HEK293 (cell line): Measurements from ENCODE around the gene RPS27.

Source experiments
- GLI2 ChIP-seq: fragments of 450-650 bp; formaldehyde crosslinking; IDR thresholded peaks from 2 replicates; pipeline ENCODE4; 2017; ENCODE audit warnings: missing biosample characterization, missing genetic modification characterization, low read depth, borderline replicate concordance
- HOXC10 ChIP-seq: sonication (generic); formaldehyde crosslinking; IDR thresholded peaks from 2 replicates; pipeline ENCODE4 v1.8.1; 2023; ENCODE audit warnings: mild to moderate bottlenecking, missing genetic modification reagents
- OVOL3 ChIP-seq: fragments of 450-650 bp; formaldehyde crosslinking; IDR thresholded peaks from 2 replicates; pipeline ENCODE4 v1.5.1; 2016; ENCODE audit warnings: missing biosample characterization, missing genetic modification characterization
- SP7 ChIP-seq: fragments of 450-650 bp; formaldehyde crosslinking; IDR thresholded peaks from 2 replicates; pipeline ENCODE4 v1.5.1; 2016; ENCODE audit warnings: missing biosample characterization, missing genetic modification characterization
- TRIM28 ChIP-seq: IDR thresholded peaks from 2 replicates; pipeline ENCODE4 v1.6.1; 2011; ENCODE audit warnings: low read length, control low read depth, borderline replicate concordance
- YY1 ChIP-seq: fragments of 450-650 bp; formaldehyde crosslinking; IDR thresholded peaks from 2 replicates; pipeline ENCODE4 v1.5.1; 2018; ENCODE audit warnings: missing biosample characterization, missing genetic modification characterization
- ZBTB20 ChIP-seq: fragments of 450-650 bp; formaldehyde crosslinking; IDR thresholded peaks from 2 replicates; pipeline ENCODE4 v1.5.1; 2016; ENCODE audit warnings: missing biosample characterization, missing genetic modification characterization
- ZBTB7A ChIP-seq: fragments of 450-650 bp; formaldehyde crosslinking; IDR thresholded peaks from 2 replicates; pipeline ENCODE4 v1.5.1; 2016; ENCODE audit warnings: low read depth, missing biosample characterization, missing genetic modification characterization
- ZFP37 ChIP-seq: fragments of 450-650 bp; formaldehyde crosslinking; IDR thresholded peaks from 2 replicates; pipeline ENCODE4 v1.5.1; 2016; ENCODE audit warnings: missing biosample characterization, missing genetic modification characterization
- ZIC2 ChIP-seq: fragments of 450-650 bp; formaldehyde crosslinking; IDR thresholded peaks from 2 replicates; pipeline ENCODE4 v1.5.1; 2016; ENCODE audit warnings: missing biosample characterization, missing genetic modification characterization
- ZNF16 ChIP-seq: fragments of 450-650 bp; formaldehyde crosslinking; IDR thresholded peaks from 2 replicates; pipeline ENCODE4 v1.5.1; 2016; ENCODE audit warnings: low read depth, missing biosample characterization, missing genetic modification characterization
- ZNF169 ChIP-seq: fragments of 450-650 bp; formaldehyde crosslinking; IDR thresholded peaks from 2 replicates; pipeline ENCODE4 v1.5.1; 2016; ENCODE audit warnings: missing biosample characterization, missing genetic modification characterization
- ZNF214 ChIP-seq: fragments of 450-650 bp; formaldehyde crosslinking; IDR thresholded peaks from 2 replicates; pipeline ENCODE4 v1.5.1; 2017; ENCODE audit warnings: missing biosample characterization, mild to moderate bottlenecking, missing genetic modification characterization, borderline replicate concordance
- ZNF23 ChIP-seq: fragments of 450-650 bp; formaldehyde crosslinking; IDR thresholded peaks from 2 replicates; pipeline ENCODE4 v1.5.1; 2016; ENCODE audit warnings: missing biosample characterization, missing genetic modification characterization, borderline replicate concordance
- ZNF354C ChIP-seq: fragments of 450-650 bp; formaldehyde crosslinking; IDR thresholded peaks from 2 replicates; pipeline ENCODE4 v1.5.1; 2016; ENCODE audit warnings: missing biosample characterization, missing genetic modification characterization, low read depth, borderline replicate concordance
- ZNF404 ChIP-seq: fragments of 450-650 bp; formaldehyde crosslinking; IDR thresholded peaks from 2 replicates; pipeline ENCODE4 v1.5.1; 2017; ENCODE audit warnings: missing biosample characterization, missing genetic modification characterization
- ZNF48 ChIP-seq: fragments of 450-650 bp; formaldehyde crosslinking; IDR thresholded peaks from 2 replicates; pipeline ENCODE4 v1.5.1; 2016; ENCODE audit warnings: missing biosample characterization, missing genetic modification characterization
- ZNF600 ChIP-seq: fragments of 450-650 bp; formaldehyde crosslinking; IDR thresholded peaks from 2 replicates; pipeline ENCODE4 v1.5.1; 2016; ENCODE audit warnings: missing biosample characterization, missing genetic modification characterization
- ZNF626 ChIP-seq: fragments of 450-650 bp; sonication (Bioruptor Pico); formaldehyde crosslinking; IDR thresholded peaks from 2 replicates; pipeline ENCODE4 v1.5.1; 2018; ENCODE audit warnings: missing biosample characterization, missing genetic modification characterization, inconsistent platforms
- ZNF654 ChIP-seq: fragments of 450-650 bp; formaldehyde crosslinking; IDR thresholded peaks from 2 replicates; pipeline ENCODE4 v1.5.1; 2016; ENCODE audit warnings: low read depth, missing biosample characterization, missing genetic modification characterization
- ZNF670 ChIP-seq: fragments of 450-650 bp; formaldehyde crosslinking; IDR thresholded peaks from 2 replicates; pipeline ENCODE4 v1.5.1; 2016; ENCODE audit warnings: missing biosample characterization, missing genetic modification characterization, low read depth
- ZNF707 ChIP-seq: fragments of 450-650 bp; formaldehyde crosslinking; IDR thresholded peaks from 2 replicates; pipeline ENCODE4 v1.5.1; 2016; ENCODE audit warnings: missing biosample characterization, missing genetic modification characterization
- TF ChIP-seq, protein P1 (sequence below): fragments of 450-650 bp; formaldehyde crosslinking; IDR thresholded peaks from 2 replicates; pipeline ENCODE4 v1.5.1; 2016; ENCODE audit warnings: missing biosample characterization, missing genetic modification characterization, borderline replicate concordance
- TF ChIP-seq, protein P2 (sequence below): fragments of 450-650 bp; formaldehyde crosslinking; IDR thresholded peaks from 2 replicates; pipeline ENCODE4 v1.5.1; 2017; ENCODE audit warnings: missing biosample characterization, missing genetic modification characterization
- TF ChIP-seq, protein P3 (sequence below): fragments of 450-650 bp; formaldehyde crosslinking; conservative IDR thresholded peaks from 2 replicates; pipeline ENCODE4 v1.5.1; 2016; ENCODE audit warnings: low read depth, missing biosample characterization, missing genetic modification characterization
- TF ChIP-seq, protein P4 (sequence below): fragments of 450-650 bp; formaldehyde crosslinking; IDR thresholded peaks from 2 replicates; pipeline ENCODE4 v1.5.1; 2016; ENCODE audit warnings: missing biosample characterization, missing genetic modification characterization

The RPS27 gene

DNA sequence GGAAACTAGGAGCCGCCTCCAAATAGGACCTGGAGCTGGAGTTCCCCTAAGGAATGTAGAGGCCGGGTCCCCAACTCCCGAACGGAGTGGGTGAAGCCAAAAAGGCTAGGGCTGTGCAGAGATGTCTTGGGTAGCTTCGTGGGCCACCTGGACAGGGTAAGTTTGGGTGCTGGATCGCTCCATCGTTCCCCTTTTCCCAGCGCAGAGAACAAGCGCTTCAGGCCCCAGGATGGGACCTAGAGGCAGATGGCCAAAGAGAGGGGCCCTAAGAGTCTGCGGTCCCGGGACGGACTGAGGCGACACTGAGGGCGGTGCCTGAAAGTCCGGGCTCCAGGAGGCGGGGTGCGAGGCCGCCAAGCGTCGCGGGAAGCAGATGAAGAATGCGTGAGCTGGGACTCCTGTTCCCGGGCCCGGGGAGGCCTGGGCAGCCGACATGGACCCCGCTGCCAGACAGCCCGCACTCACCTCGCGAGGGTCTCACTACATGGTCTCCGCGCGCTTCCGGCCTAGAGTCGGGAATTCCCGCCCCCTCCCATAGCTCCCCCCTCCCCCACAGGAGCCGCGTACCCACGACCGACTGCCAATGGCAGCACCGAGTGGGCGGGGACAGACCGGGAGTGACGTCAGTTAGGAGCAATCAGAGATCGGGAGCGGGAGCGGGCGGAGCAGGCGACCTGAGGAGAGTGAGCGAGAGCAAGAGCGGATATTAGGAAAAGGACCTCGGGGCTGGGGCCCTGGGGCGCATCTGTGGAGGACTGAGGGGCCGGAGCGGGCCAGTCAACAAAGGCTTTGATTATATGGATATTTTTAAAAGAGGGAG lies 27.3 kb upstream of the RPS27 start, which contains the start of gene SLC39A1 (continued):
- no peak for TF ChIP-seq ZNF354C (tag by site-specific recombination)
- no peak for TF ChIP-seq ZNF23
- no peak for TF ChIP-seq ZNF169
- no peak for TF ChIP-seq ZNF48
- TF ChIP-seq, protein P1, sequence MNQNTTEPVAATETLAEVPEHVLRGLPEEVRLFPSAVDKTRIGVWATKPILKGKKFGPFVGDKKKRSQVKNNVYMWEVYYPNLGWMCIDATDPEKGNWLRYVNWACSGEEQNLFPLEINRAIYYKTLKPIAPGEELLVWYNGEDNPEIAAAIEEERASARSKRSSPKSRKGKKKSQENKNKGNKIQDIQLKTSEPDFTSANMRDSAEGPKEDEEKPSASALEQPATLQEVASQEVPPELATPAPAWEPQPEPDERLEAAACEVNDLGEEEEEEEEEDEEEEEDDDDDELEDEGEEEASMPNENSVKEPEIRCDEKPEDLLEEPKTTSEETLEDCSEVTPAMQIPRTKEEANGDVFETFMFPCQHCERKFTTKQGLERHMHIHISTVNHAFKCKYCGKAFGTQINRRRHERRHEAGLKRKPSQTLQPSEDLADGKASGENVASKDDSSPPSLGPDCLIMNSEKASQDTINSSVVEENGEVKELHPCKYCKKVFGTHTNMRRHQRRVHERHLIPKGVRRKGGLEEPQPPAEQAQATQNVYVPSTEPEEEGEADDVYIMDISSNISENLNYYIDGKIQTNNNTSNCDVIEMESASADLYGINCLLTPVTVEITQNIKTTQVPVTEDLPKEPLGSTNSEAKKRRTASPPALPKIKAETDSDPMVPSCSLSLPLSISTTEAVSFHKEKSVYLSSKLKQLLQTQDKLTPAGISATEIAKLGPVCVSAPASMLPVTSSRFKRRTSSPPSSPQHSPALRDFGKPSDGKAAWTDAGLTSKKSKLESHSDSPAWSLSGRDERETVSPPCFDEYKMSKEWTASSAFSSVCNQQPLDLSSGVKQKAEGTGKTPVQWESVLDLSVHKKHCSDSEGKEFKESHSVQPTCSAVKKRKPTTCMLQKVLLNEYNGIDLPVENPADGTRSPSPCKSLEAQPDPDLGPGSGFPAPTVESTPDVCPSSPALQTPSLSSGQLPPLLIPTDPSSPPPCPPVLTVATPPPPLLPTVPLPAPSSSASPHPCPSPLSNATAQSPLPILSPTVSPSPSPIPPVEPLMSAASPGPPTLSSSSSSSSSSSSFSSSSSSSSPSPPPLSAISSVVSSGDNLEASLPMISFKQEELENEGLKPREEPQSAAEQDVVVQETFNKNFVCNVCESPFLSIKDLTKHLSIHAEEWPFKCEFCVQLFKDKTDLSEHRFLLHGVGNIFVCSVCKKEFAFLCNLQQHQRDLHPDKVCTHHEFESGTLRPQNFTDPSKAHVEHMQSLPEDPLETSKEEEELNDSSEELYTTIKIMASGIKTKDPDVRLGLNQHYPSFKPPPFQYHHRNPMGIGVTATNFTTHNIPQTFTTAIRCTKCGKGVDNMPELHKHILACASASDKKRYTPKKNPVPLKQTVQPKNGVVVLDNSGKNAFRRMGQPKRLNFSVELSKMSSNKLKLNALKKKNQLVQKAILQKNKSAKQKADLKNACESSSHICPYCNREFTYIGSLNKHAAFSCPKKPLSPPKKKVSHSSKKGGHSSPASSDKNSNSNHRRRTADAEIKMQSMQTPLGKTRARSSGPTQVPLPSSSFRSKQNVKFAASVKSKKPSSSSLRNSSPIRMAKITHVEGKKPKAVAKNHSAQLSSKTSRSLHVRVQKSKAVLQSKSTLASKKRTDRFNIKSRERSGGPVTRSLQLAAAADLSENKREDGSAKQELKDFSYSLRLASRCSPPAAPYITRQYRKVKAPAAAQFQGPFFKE (tag by site-specific recombination) = no peak
- TF ChIP-seq ZNF16 (tag by site-specific recombination) = no peak
- TF ChIP-seq TRIM28 = no peak
- peak; percentile 29; the same call in 1 of the 2 replicates for TF ChIP-seq ZIC2 (tag by site-specific recombination)
- TF ChIP-seq SP7 = peak; percentile 31; the same call in 1 of the 2 replicates
- TF ChIP-seq ZNF670 = no peak
- no peak for TF ChIP-seq ZNF600 (tag by site-specific recombination)
- TF ChIP-seq HOXC10 = no peak
- TF ChIP-seq OVOL3 (tag by site-specific recombination) = no peak
- no peak for TF ChIP-seq ZNF626 (tag by site-specific recombination)
- TF ChIP-seq ZNF707 (tag by site-specific recombination) = no peak
- TF ChIP-seq, protein P2, sequence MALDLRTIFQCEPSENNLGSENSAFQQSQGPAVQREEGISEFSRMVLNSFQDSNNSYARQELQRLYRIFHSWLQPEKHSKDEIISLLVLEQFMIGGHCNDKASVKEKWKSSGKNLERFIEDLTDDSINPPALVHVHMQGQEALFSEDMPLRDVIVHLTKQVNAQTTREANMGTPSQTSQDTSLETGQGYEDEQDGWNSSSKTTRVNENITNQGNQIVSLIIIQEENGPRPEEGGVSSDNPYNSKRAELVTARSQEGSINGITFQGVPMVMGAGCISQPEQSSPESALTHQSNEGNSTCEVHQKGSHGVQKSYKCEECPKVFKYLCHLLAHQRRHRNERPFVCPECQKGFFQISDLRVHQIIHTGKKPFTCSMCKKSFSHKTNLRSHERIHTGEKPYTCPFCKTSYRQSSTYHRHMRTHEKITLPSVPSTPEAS = peak; percentile 14; the same call in 1 of the 2 replicates
- no peak; the same call in 1 of the 2 replicates for TF ChIP-seq ZBTB7A (tag by site-specific recombination)
- TF ChIP-seq ZNF404 (tag by site-specific recombination) = no peak
- TF ChIP-seq, protein P3, sequence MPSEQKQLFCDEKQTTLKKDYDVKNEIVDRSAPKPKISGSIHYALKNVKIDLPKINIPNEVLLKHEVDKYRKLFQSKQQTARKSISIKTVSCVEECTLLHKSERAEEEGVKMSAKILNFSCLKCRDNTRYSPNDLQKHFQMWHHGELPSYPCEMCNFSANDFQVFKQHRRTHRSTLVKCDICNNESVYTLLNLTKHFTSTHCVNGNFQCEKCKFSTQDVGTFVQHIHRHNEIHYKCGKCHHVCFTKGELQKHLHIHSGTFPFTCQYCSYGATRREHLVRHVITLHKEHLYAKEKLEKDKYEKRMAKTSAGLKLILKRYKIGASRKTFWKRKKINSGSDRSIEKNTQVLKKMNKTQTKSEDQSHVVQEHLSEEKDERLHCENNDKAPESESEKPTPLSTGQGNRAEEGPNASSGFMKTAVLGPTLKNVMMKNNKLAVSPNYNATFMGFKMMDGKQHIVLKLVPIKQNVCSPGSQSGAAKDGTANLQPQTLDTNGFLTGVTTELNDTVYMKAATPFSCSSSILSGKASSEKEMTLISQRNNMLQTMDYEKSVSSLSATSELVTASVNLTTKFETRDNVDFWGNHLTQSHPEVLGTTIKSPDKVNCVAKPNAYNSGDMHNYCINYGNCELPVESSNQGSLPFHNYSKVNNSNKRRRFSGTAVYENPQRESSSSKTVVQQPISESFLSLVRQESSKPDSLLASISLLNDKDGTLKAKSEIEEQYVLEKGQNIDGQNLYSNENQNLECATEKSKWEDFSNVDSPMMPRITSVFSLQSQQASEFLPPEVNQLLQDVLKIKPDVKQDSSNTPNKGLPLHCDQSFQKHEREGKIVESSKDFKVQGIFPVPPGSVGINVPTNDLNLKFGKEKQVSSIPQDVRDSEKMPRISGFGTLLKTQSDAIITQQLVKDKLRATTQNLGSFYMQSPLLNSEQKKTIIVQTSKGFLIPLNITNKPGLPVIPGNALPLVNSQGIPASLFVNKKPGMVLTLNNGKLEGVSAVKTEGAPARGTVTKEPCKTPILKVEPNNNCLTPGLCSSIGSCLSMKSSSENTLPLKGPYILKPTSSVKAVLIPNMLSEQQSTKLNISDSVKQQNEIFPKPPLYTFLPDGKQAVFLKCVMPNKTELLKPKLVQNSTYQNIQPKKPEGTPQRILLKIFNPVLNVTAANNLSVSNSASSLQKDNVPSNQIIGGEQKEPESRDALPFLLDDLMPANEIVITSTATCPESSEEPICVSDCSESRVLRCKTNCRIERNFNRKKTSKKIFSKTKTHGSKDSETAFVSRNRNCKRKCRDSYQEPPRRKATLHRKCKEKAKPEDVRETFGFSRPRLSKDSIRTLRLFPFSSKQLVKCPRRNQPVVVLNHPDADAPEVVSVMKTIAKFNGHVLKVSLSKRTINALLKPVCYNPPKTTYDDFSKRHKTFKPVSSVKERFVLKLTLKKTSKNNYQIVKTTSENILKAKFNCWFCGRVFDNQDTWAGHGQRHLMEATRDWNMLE (tag by site-specific recombination) = no peak
- no peak for TF ChIP-seq YY1 (tag by site-specific recombination)
- TF ChIP-seq, protein P4, sequence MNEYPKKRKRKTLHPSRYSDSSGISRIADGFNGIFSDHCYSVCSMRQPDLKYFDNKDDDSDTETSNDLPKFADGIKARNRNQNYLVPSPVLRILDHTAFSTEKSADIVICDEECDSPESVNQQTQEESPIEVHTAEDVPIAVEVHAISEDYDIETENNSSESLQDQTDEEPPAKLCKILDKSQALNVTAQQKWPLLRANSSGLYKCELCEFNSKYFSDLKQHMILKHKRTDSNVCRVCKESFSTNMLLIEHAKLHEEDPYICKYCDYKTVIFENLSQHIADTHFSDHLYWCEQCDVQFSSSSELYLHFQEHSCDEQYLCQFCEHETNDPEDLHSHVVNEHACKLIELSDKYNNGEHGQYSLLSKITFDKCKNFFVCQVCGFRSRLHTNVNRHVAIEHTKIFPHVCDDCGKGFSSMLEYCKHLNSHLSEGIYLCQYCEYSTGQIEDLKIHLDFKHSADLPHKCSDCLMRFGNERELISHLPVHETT (tag by site-specific recombination) = no peak
- TF ChIP-seq ZBTB20 (tag by site-specific recombination) = peak; percentile 96
- no peak for TF ChIP-seq ZNF654 (tag by site-specific recombination)
- 0 out of 2 replicates have a peak, but pooled peaks have one; percentile 34 for TF ChIP-seq ZFP37 (tag by site-specific recombination)
- TF ChIP-seq GLI2 (tag by site-specific recombination) = no peak
- TF ChIP-seq ZNF214 = no peak
